WI38 (cell line): ENCODE data around the gene VWA8.
A peak's percentile ranks its signal among the peaks of the same experiment; 100 is the strongest.

Experiments
- H3K4me3 ChIP-seq: 2 replicates; pipeline ENCODE4 v1.5.1; 2011; ENCODE audit warnings: low read depth, mild to moderate bottlenecking, control low read depth, low read length
- TF ChIP-seq, protein P1 (sequence below): IDR thresholded peaks from 2 replicates; pipeline ENCODE4 v1.5.1; 2012; ENCODE audit warnings: low read depth, mild to moderate bottlenecking, control low read depth, low read length

Gene VWA8

DNA sequence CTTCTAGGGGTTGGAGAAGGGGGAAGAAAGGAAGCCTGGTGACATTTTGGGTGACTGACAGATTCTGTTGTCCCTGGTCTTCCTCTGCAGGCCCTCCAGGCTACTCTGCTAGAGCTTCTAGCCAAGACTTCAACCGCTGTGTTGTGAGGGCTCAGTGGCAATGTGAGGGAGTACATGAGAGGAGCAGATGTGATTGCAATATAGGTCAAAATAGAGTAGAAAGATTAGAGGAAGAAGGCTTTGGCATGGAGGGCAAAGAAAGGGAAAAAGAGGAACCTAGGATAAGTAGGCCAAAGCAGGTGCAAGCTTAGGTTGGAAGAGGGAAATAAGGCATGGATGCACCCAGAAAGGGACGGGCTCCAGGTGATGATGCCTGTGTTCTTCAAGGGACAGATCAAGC, 286.7 kb downstream of the VWA8 start:
- no peak overlapping the region for H3K4me3 ChIP-seq
- TF ChIP-seq, protein P1, sequence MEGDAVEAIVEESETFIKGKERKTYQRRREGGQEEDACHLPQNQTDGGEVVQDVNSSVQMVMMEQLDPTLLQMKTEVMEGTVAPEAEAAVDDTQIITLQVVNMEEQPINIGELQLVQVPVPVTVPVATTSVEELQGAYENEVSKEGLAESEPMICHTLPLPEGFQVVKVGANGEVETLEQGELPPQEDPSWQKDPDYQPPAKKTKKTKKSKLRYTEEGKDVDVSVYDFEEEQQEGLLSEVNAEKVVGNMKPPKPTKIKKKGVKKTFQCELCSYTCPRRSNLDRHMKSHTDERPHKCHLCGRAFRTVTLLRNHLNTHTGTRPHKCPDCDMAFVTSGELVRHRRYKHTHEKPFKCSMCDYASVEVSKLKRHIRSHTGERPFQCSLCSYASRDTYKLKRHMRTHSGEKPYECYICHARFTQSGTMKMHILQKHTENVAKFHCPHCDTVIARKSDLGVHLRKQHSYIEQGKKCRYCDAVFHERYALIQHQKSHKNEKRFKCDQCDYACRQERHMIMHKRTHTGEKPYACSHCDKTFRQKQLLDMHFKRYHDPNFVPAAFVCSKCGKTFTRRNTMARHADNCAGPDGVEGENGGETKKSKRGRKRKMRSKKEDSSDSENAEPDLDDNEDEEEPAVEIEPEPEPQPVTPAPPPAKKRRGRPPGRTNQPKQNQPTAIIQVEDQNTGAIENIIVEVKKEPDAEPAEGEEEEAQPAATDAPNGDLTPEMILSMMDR, result no peak

DNA sequence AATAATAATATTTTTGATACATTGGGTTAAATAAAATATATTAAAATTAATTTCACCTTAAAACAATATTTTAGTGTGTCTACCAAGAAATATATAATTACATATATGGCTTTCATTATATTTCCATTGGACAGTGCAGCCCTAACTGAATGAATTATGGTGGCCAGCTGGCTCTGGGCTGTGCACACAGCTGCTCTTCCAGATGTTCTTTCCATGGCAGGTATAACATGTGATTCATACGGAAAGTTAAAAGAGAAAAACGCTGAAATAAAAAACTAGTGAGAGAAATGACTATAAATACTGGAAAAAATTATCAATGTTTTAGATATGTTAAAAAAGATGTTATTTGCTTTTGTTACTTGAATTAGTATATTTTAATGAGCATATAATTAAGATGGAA, 287.3 kb downstream of the VWA8 start:
- no peak overlapping the region for H3K4me3 ChIP-seq
- TF ChIP-seq, protein P1, result no peak

DNA sequence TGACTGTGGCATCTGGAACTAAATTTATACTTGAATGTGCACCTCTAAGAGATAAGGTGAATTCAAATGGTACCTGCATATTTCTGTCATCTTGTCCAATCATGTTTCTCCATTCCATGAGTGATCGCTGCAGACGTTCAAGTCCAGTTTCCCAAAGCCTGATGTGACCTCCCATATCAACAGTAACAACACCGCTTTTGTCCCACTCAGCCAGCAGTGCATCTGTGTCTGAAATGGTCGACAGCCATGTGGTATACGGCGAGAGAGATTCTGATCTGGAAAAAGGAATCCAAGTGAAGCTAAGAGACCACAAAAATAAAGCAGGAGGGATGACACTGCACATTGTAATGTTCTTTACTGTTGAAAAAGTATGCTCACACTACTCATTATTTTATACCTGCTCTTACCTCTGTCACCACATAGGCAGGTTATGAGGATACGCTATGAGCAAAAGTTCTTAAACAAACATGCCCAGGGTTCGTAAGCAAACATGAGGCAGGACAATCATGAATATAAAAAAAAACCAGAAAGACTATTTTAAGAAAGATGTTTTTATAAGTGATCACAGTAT, 290.0 kb downstream of the VWA8 start:
- no peak overlapping the region for H3K4me3 ChIP-seq
- TF ChIP-seq, protein P1, result no peak

DNA sequence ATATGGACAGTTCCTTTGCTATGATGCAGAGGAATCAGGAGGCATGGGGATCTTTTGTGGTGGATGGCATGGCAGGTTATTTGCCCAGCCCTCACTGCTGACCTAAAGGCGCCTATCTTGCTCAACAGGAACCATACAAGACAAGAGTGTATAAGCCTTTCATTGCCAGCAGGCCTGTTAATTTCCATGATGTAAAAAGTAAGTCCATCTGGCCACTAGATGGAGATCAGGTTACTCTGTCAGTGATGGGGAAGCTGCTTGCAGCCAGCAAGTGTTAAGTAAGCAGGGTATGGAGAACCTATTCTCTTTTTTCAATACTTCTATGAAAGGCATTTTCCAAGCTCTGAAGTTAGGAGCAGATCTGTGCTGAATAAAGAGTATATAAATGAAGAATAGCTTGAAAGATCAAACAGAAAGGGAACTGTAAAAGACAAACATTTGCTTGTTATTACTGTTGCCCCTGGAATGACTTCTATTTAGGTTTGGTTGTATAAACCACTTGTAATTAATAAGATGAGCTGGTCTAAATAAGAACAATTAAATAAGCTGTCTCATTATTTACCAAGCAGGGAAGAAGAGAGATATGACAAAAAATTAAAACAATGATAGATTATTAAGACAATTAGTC, 292.7 kb downstream of the VWA8 start:
- no peak overlapping the region for H3K4me3 ChIP-seq
- TF ChIP-seq, protein P1, result peak; percentile 58

DNA sequence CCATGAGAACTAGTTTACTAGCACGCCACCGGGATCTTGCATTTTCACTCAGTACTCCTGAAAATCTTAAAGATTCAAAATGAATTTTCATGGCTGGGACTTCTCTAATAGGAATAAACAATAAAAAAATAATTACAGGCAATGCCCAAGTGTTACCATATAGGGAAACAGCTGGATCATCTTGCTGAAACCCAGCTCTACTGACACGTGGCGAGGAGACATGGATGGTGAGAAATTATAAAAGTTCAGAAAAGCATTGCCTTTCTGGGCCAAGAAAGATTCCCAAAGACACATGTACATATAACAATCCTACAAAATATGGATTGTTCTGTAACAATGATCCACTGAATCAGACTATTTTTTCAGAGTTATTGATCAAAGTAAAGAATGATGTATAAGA, 294.3 kb downstream of the VWA8 start:
- TF ChIP-seq, protein P1, result no peak
- H3K4me3 ChIP-seq, result no peak overlapping the region

DNA sequence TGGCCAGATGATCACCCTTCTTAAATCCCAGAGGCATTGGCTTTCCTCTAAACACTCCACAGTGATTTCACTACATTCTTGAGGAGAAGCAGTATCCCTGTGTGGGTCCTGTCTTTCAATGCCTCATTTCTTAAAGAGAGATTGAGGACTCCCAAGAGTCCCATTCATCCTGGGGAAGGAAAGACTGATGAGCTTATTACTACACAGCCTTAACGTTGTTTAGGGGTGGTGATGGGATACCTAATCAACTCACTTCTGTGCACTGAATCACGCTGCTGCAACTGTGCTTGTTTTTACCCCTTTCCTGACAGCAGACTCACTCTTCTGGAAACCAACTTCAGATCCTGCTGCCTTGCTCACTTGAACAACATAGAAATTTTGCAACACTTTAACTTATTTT, 300.5 kb downstream of the VWA8 start:
- H3K4me3 ChIP-seq, result no peak overlapping the region
- TF ChIP-seq, protein P1, result no peak

DNA sequence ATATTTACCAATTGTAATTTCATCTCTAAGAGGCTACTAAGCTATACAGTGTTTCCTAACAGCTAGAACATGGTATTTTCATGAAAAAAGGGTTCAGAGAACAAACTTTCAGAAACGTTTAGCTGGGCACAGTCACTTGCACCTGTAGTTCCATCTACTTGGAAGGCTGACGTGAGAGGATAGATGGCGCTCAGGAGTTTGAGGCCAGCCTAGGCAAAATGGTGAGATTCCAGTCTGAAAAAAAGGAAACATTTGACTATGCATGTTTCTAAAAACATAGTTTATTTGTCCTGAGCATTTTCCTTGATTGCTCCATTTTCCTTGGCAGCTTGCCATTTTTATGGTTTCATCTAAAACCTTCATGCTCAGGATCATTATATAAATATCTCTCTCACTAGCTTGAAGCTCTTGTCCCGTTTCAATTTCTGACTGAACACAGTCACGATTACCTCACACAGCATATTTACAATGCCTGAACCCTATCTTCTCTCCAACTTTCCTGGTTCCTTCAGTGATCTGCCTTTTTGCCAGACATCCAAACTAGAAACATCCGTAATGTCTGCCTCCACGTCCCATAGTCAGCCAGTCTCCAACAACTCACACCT, 302.8 kb downstream of the VWA8 start:
- no peak overlapping the region for H3K4me3 ChIP-seq
- TF ChIP-seq, protein P1, result no peak
